HG03045 (cell line): ENCODE results near the gene WDR26.

Experiments used
- ATAC-seq: cut with Tn5 transposase; IDR thresholded peaks from one replicate; pipeline ENCODE4 v1.9.1; 2021; ENCODE audit warnings: mild to moderate bottlenecking, moderate library complexity; ENCODE audit not compliant: unreplicated experiment

The WDR26 gene

DNA sequence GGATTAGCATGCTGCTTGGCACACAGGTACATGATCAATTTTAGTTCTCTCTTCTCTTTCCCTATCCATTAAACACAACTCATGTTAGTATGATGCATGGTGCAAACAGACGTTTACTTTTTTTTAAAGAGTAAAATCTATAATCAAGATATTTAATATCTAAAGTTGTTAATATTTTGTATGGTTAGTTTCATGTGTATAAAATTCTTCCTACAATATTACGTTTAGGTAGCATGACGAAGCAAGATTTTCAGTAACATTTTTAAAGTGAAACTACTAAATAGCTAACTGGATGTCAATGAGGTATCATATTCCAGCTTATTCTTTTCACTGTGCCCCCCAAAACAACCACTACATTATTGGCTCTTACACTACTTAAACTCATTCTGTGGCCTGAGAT lies 41.3 kb downstream of the WDR26 start:
- ATAC-seq, result no peak

DNA sequence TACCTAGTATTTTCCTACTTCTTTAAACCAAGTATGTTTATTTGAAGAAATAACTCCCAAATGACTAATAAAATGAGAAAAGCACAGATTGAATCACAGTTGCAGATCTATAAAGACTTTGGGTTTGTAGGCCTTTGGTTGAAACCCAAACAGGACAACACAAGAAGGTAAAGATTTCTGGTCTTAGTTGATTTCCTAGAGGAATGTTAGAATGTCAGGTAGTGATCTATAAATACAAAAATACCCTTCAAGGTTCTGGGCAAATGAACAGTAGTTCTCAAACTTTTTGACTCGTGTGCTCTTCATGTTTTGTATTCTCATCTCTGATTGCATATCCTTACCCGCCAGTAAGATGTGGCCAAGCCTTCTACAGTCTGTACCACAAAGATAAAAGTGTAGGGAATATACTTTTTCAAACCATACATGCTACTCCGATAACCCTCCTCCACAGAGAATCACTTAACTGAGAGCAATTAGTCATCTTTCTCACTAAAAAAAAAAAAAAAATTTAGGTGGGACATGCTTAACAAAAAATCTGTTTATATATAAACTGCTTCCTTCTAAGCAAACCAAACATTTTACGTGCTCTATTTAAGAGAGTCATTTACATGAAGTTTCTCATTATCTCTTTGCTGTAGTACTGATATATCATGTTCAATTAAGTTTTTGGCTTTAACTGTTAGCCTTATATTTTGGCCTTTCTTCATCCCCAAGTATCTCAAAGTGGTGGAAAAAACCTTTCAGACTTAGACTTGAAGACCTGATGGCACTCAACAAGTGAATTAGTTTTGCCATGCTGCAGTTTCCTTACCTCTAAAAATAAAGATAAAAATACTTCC lies 42.0 kb downstream of the WDR26 start:
- ATAC-seq, result no peak

DNA sequence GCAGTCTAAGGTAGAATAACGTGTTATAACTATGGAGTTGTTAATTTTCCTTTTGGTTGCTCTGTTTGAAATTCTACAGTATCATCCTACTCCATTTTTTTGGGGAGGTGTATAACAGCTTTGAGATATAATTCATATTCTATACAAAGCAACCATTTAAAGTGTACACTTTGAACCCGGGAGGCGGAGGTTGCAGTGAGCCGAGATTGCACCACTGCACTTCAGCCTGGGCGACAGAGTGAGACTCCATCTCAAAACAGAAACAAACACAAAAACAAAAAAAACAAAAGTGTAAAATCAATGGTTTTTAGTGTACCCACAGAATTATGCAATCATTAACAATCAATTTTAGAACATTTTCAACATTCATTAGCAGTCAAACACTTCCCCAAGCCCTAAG lies 44.1 kb downstream of the WDR26 start:
- no peak for ATAC-seq

DNA sequence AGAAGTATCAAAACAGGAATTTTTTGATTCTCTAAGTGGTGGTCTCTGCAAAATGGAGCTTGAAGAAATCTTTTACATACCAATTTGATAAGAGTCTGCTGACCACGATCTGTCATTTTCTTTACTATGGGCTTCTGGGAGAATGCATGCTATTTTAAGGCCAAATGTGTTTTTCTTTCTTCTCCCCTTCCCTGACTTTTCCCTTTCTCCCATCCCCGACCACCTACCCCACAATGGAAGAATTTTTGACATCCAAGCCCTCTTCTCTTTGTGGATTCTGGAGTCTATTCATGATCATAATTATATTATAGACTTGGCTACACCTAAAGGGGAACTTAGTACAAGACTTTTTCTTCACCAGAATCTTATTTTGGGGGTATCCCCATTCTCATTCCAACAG lies 46.7 kb downstream of the WDR26 start:
- no peak for ATAC-seq

DNA sequence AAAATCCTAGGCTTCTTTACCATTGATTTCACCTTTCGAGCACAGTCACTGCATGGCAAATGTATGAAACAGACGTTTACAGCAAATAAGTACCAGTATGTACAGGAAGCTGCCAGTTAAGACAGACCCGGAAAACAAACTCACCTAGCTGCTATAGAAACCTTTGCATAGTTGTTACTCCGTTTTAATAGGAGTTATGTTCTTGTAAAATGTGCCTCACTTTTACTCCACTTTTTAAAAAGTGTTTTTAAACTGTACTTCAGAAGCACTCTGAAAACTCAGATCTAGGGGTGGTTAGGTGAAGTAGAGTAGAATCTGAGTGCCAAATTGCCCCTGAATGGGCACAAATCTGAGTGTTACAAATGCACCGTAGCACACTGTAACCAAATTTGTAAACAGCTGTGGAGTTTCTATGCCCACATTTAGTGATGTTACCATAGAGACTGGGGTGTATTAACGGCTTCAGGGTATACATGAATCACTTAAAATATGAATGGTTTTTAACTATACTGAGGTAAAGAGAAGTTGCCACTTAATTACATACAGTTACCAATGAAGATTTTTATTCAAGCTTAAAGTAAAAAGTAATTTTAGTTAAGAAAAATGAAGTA lies 47.2 kb downstream of the WDR26 start:
- ATAC-seq, result no peak

DNA sequence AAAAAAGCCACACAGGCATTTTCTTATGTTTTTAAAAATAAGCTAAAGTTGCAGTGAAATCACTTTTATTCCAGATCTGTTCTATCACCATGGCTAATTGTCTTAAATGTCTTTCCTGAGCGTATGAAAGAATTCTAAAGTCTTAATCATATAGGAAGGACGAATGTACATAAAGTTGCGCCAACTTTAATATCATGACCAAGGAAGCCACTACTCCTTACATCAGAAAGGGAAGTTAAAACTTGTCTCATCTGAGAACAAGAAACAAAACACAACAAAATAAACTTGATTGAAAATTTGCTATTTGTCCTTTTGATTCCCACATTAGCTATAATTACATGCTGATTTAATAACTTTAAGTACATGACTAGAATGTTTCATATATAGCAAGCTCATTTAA lies 51.4 kb downstream of the WDR26 start:
- ATAC-seq, result no peak

DNA sequence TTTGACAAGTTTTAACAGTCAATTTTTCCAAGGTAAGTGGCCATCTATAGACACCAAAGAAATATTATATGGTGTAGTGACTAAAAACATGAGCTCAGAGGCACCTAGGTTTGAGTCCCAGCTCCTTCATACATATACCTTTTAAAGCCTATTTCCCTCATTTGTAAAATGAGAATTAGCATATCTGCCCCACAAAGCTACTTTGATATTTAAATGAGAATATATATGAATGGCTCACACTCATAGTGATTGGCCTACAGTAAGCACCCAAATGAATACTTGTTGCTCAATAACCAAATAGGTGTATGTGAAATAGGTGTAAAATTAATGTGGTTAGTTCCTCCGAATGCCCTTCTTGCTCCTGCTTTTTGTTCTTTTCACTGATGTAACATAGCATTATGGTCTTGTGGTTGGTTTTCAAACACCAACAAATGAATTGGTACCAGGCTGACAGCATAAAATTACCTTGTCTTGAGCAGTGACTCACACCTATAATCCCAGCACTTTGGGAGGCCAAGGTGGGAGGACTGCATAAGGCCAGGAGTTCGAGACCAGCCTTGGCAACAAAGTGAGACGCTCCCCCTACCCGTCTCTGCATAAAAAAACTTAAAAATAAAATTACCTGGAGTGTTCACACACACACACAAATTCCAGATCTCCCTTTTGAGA lies 52.6 kb downstream of the WDR26 start:
- no peak for ATAC-seq

DNA sequence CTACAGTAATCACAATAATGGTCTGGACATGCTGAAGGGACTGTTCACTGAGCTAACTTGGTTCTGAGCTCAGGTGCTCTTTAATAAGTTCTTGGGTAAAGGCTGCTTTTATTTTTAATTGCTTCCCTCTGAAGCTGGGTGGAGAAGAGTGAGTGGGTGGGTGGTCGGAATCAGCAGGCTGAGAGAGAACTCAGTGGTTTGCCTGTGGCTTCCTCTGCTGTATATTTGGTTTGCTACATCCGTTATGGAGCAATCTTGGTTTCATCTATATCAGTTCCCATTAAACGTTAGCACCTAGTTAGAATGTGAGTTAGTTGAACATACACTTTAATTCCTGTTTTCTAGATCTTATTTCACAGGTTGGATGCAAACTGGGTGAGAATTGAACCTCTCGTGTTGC lies 54.6 kb downstream of the WDR26 start:
- peak; percentile 55 for ATAC-seq

DNA sequence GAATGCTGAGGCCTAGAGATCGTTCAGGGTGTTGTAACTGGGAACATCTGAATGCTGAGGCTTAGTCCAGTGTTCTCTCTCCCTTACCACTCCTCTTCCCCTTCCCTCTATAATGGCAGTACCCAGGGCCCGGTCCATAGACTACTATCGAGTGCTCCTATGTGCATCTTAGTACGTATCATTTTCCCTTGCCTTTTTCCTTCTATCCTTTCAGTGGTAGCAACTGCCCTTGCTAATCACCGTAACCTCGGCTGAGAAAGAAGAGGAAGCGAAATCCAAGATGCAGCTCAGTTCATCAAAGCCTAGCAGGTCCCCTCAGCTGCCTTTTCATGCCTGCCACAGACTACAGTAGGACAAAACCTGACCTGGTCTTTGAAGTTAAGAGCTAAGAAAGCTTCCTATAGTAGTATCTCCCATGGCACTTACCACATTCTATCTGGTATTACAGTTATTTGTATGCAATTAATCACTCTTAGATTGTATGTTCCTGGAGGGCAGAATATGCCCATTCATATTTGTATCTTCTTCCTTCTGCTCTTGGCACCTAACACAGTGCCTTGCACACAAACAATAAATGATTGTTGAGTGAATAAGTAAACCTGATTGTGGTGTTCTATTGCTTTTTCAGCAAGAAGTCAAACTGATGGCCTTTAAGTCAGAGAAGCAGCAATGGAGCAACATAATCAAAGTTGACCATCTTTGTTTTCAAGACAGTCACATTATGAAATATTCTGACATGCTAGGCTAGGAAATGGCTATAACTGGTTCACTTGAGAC lies 55.6 kb downstream of the WDR26 start:
- no peak for ATAC-seq

DNA sequence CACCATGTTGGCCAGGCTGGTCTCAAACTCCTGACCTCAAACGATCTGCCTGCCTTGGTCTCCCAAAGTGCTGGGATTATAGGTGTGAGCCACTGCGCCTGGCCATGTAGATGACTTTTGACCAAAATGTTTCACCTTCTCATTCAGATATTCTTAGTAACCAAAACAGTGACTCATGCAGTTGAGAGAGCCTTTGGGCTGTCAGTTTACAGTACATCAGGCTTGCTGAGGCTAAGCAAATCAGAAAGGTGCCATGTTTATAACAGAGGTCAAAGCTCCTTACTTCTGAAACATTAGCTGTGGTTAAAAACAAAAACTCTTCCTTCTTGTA lies 57.0 kb downstream of the WDR26 start:
- ATAC-seq, result peak; percentile 61

DNA sequence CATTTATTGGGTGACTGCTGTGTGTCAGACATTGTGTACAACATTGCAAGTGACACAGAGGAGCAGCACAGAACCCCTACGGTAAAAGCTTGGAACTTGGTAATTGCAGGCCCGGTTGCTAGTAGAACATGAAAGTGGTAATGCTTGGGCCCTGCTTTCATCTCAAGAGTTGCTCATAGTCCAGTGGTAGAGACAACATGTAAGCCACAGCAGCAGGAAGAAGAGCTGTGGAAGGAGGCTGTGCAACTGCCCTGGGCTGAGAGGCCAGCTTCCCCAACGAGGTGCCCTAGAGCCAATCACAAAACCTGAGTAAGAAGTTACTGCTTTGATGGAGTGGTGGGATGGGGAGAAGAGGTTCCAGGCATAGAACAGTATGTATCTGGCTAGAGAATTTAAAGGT lies 59.5 kb downstream of the WDR26 start:
- no peak for ATAC-seq

DNA sequence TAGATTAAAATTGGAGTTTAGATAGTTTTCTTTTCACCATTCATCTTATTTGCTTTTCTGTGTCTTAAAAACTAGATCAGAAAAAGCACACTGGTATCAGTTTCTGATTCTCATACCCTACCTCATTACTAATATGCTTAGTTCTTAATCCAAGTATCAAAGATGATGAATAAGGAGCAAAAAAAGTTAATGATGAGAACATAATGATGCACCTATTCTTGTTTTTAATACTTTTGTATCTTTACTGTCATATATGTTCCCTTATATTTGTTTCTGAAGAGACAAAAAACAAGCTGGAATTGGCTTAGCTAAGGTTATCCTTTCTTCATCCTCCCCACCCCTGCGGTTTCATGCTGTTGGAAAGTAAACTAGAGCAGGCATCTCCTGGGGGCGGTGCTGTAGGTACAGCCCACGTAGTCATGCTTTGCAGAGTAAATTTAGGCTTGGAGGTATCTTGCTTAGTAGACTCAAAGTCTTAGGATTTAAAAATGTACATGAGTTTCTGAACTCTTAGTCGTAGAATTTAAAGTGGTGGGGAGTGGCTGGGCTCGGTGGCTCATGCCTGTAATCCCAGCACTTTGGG lies 61.5 kb downstream of the WDR26 start:
- ATAC-seq, result no peak

DNA sequence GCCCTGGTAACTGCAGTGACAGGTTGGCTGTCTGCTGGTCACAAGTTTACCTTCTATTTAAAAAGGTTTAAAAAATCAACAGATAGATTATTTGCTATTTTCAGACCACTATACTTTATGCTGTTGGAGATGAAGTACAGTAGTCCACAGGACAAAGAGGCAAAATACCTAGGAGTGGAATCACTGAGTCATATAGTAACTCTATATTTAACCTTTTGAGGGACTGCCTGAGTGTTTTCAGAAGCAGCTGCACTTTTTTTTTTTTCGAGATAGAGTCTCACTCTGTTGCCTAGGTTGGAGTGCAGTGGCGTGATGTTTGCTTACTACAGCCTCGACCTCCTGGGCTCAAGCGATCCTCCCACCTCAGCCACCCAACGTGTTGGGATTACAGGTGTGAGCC lies 66.2 kb downstream of the WDR26 start:
- ATAC-seq, result peak; percentile 68

DNA sequence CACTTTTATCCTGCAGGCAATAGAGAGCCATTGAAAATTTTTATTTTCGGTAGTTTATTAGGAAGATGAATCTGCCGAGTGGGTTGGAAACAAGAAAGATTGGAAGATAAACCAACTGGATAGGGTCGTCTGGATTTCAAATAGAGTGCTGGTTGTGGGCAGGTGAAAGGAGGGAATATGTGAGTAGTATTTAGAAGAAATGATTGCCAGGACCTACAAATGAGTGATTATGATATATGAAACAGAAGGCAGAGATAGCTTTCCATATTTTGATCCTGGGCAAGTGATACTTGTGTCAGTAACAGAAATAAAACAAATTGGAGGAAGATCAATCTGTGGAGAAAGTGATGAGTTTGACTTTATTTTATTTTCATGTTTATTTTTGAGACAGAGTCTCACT lies 75.4 kb downstream of the WDR26 start:
- no peak for ATAC-seq

DNA sequence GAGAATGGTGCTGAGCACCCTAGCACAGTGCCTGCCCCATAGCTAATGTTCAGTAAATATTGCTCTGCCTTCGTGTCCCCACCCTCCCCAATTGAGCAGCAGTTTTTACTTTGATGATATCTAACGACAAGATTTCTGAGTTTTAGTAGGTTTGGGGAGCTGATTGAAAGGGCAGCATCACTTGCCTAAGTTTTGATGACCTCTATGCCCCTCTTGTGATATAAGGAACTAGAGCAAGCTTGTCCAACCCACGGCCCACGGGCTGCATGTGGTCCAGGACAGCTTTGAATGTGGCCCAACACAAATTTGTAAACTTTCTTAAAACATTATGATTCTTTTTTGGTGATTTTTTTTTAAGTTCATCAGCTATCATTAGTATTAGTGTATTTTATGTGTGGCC lies 76.4 kb downstream of the WDR26 start:
- ATAC-seq, result no peak

DNA sequence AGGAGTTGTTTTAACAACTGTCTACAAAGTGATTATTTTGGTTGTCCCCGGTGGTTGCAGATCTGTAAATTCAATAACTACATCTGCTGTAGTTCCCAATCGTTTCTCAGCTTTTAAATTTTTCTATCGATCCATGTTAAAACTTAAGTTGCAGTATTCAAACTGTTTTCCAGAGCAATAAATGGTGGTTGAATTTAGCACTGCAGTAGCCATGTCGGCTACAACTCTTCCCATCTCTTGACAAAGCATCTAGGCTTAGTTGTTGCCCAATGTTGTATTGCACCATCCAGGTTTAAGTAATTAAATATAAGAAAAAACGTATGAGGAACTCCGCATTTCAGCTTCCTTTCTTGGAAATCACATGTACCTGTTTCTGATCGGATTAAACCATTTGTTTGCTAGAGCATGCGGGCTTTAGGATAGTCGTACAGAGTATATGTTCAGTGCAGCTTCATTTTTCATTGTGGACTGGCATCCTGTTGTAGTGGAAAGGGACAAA lies 76.9 kb downstream of the WDR26 start:
- no peak for ATAC-seq

DNA sequence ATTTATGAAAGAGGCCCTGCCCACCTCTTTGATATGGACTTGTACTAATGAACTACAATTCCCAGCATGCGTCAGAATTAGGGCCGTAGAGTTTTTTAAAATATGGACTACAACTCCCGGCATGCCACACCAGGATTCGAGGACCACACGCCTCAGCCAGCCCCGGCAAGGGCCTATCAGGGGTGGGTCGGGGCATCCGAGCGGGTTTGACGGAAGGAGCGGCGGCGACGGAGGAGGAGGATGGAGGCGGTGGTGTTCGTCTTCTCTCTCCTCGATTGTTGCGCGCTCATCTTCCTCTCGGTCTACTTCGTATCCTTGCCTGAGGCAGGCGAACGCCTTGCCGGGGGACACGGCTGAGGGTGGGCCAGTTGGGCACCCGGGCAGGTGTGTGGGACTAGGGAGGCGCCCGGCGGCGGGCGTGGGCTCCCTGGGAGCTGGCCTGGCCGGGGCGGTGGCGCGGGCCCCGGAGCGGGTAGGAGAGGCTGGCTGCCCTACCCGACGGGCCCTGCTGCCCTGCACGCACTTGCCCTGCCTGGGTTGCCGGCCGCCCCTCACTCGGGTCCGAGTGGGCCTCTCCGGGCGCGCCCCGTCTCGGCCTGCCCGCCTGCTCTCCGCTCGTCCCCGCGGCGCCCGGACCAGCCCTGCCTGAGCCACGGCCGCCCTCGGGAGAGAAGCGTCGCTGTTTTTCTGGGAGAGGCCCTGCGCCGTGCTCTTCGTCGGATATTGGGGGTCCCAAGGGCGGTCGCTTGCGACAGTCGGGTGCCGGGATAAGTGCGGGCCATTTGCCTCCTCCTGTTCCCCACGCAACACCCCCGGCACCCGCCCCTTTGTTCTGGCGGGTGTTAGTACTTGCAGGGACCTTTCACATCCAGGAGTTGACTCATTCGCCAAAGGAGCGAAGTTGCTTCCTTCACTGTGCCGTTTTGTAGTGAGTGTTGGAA lies 77.6 kb downstream of the WDR26 start, which contains the start of gene CNIH4:
CNIH4 (plus strand) TSS at position 195 of the 941 bp plus-strand sequence; CDS start at position 241, 46 bp downstream.
- peak; percentile 98 for ATAC-seq

DNA sequence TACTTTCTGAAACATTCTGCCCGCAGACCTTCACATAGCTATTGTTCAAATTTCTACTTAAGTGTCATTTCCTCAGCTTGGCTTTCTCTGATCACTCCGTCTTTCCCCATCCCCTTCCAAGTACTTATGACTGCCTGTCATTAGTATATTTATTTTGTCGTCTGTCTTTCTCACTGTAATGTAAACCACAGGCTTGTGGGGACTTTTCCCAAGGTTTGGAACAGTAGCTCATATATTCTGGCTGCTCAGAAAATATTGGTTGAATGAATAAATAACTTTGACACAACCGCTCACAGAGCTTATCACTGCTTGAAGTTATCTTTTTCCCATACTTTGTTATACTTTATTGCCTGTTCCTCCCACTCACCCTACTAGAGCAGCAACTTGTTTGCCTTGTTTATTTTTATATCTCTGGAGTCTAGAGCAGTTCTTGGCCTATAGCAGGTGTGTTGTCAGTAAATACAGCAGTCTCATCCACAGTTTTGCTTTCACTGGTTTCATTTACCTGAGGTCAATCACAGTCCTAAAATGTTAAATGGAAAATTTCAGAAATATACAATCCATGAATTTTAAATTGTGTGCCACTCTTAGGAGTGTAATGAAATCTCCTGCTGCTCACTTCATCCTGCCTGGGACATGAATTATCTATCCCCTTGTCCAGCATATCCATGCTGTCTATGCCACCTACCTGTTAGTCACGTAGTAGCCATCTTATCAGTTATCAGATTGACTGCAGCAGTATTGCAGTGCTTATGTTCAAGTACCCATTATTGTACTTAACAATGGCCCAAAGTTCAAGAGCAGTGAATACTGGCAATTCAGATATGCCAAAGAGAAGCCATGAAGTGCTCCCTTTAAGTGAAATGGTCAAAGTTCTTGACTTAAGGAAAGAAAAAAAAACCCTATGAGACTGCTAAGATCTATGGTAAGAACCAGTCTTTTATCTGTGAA lies 80.3 kb downstream of the WDR26 start:
- ATAC-seq, result no peak
